Fibroblast of skin of left biceps (primary cell): ENCODE data around the gene TNNT1.
"Not testable (repeated sequence)": the region's sequence is repeated elsewhere in the genome, so short reads cannot be mapped to it uniquely, and the experiment has no call there.

Experiments used
- DNase-seq, 2 experiments: peaks; one replicate each; pipeline ENCODE4 v3.0.0-alpha.2; 2013; ENCODE audit warnings: low read depth in 2 of 2

Gene TNNT1

GRCh38 chr19:55169136-55169535, 20.1 kb upstream of the TNNT1 start:
- DNase-seq = no peak

- DNase-seq = peak; percentile 92 to 93
Observed at GRCh38 chr19:55166530-55167268, 17.7 kb upstream of the TNNT1 start, which contains the start of gene DNAAF3. DNAAF3 (minus strand) TSS chr19:55166613; CDS start chr19:55166413, 200 bp downstream.

- no peak for DNase-seq
Observed at GRCh38 chr19:55165952-55166529, 17.0 kb upstream of the TNNT1 start.

- no peak for DNase-seq
Observed at GRCh38 chr19:55161571-55162322, 12.7 kb upstream of the TNNT1 start.

GRCh38 chr19:55160986-55161365, 12.0 kb upstream of the TNNT1 start:
- DNase-seq = no peak

- peak in 1 of 2 experiments; percentile 46 for DNase-seq
Observed at GRCh38 chr19:55160128-55160985, 11.4 kb upstream of the TNNT1 start.

- DNase-seq = no peak
Observed at GRCh38 chr19:55158848-55159749, 10.1 kb upstream of the TNNT1 start.

GRCh38 chr19:55158423-55158822, 9.4 kb upstream of the TNNT1 start:
- DNase-seq = no peak

- no peak for DNase-seq
Observed at GRCh38 chr19:55157064-55157908, 8.3 kb upstream of the TNNT1 start, which contains the start of gene TNNI3. TNNI3 (minus strand) TSS chr19:55157732; CDS start chr19:55157589, 143 bp downstream.

GRCh38 chr19:55156202-55157063, 7.4 kb upstream of the TNNT1 start:
- DNase-seq = no peak

- not testable (repeated sequence) for DNase-seq
Observed at GRCh38 chr19:55155784-55156183, 6.8 kb upstream of the TNNT1 start.

- DNase-seq = no peak
Observed at GRCh38 chr19:55153652-55154264, 4.8 kb upstream of the TNNT1 start.

- no peak for DNase-seq
Observed at GRCh38 chr19:55152017-55152416, 3.0 kb upstream of the TNNT1 start.

- DNase-seq = no peak
Observed at GRCh38 chr19:55147545-55148251, 1.3 kb downstream of the TNNT1 start.

- no peak for DNase-seq
Observed at GRCh38 chr19:55146705-55147273, 2.2 kb downstream of the TNNT1 start.

- DNase-seq = no peak
Observed at GRCh38 chr19:55146078-55146704, 2.8 kb downstream of the TNNT1 start.

GRCh38 chr19:55145232-55145631, 3.8 kb downstream of the TNNT1 start:
- DNase-seq = no peak
